Muscle layer of colon (tissue), 2 donors: Measurements from ENCODE around the gene STX8.

Source experiments
- H3K27ac ChIP-seq: one replicate; pipeline ENCODE4 v1.7.0; 2013; ENCODE audit warnings: low read depth, mild to moderate bottlenecking, low read length, moderate library complexity
- H3K27me3 ChIP-seq, 2 donors: one replicate each; pipeline ENCODE4 v1.7.0; 2013; ENCODE audit warnings: low read length in 2 of 2, mild to moderate bottlenecking in 2 of 2; ENCODE audit not compliant: insufficient read depth in 2 of 2, control insufficient read depth in 1 of 2
- H3K36me3 ChIP-seq: one replicate; pipeline ENCODE4 v1.7.0; 2013; ENCODE audit warnings: mild to moderate bottlenecking, low read length; ENCODE audit not compliant: insufficient read depth
- H3K4me1 ChIP-seq: one replicate; pipeline ENCODE4 v1.7.0; 2013; ENCODE audit warnings: mild to moderate bottlenecking, low read length; ENCODE audit not compliant: insufficient read depth
- H3K4me3 ChIP-seq, 2 donors: one replicate each; pipeline ENCODE4 v1.7.0; 2013; ENCODE audit warnings: low read length in 2 of 2, low read depth in 1 of 2, mild to moderate bottlenecking in 1 of 2, moderate library complexity in 1 of 2
- H3K9ac ChIP-seq: one replicate; pipeline ENCODE4 v1.7.0; 2013; ENCODE audit warnings: low read length
- H3K9me3 ChIP-seq: one replicate; pipeline ENCODE4 v1.7.0; 2013; ENCODE audit warnings: mild to moderate bottlenecking, low read length
- donor health status: abdominal sarcoma.
- donor health status: Adenocarcinoma of cecum.

Gene STX8

DNA sequence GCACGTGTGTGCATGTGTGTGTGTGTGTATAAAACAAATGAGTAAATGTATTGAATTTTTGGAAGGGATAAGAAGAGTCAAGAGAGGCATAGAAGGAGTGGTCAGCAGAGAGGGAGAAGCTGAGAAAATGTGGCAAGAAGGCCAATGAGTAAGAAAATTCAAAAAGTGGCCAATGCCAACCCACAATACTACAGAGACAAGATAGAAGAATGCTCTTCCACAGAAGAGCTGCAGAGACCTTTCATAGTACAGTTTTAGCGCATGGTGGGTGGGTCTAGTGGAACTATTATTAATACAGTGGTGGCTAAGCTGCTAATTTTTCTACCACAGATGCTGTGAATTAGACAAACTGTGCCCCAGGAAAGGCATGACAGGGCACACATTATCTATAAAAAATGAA is 320.8 kb downstream of the STX8 start:
- no peak overlapping the region for H3K9ac ChIP-seq
- H3K27ac ChIP-seq, result no peak overlapping the region
- no peaks in the 10 kb centered on the region for H3K27me3 ChIP-seq
- no peaks in the 10 kb centered on the region for H3K4me1 ChIP-seq
- no peaks in the 10 kb centered on the region for H3K36me3 ChIP-seq
- no peak overlapping the region for H3K4me3 ChIP-seq
- no peaks in the 10 kb centered on the region for H3K9me3 ChIP-seq

GRCh38 chr17:9253308-9253707 is 322.3 kb downstream of the STX8 start:
- H3K9me3 ChIP-seq, result no peaks in the 10 kb centered on the region
- H3K36me3 ChIP-seq, result no peaks in the 10 kb centered on the region
- no peak overlapping the region for H3K9ac ChIP-seq
- H3K4me1 ChIP-seq, result no peaks in the 10 kb centered on the region
- no peak overlapping the region for H3K27ac ChIP-seq
- no peak overlapping the region for H3K4me3 ChIP-seq
- no peaks in the 10 kb centered on the region for H3K27me3 ChIP-seq

- Histone ChIP-seq H3K36me3 (no peaks in the 10 kb centered on the region), H3K4me3 (no peak overlapping the region), H3K4me1 (no peaks in the 10 kb centered on the region), H3K27ac (no peak overlapping the region), H3K9me3 (no peaks in the 10 kb centered on the region), H3K27me3 (no peaks in the 10 kb centered on the region), H3K9ac (no peak overlapping the region)
Observed at GRCh38 chr17:9251273-9251672, 324.3 kb downstream of the STX8 start.

DNA sequence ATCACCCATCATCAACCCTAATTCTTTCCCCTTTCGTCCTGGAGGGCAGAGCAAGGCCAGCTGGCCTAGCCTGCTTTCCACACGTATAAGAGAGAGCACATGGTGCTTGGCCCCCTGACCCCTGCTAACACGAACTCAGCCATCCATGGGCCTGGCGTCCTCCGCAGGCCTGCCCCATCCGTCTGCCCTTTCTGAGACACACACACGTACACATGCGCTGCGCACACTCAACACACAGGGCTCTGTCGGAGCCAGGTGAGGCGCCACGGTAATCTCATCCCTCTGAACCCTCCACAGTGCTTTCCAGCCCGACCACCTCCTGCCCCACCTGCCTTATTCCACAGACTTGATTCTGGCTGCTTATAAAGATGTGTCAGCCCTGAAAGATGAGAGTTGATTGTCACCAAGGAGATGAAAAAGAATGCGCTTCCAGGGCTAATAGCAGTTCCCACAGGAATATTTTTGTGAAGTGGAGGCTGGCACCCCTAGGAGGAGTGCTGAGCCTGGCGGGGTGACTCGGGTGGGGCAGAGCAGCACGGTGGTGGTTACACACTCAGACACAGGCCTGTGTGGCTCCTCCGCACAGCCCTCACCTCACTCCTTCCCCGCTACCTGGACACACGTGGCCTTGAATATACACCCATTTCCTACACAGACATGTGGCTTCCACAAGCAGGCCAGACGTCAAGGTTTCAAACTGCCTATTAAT is 326.2 kb downstream of the STX8 start:
- no peaks in the 10 kb centered on the region for H3K27me3 ChIP-seq
- no peak overlapping the region for H3K27ac ChIP-seq
- no peak overlapping the region for H3K9ac ChIP-seq
- H3K36me3 ChIP-seq, result no peaks in the 10 kb centered on the region
- H3K9me3 ChIP-seq, result no peaks in the 10 kb centered on the region
- no peak overlapping the region for H3K4me3 ChIP-seq
- peaks cover 9% of the 10 kb centered on the region for H3K4me1 ChIP-seq

GRCh38 chr17:9247401-9247938 is 328.1 kb downstream of the STX8 start:
- no peaks in the 10 kb centered on the region for H3K9me3 ChIP-seq
- H3K27ac ChIP-seq, result no peak overlapping the region
- H3K27me3 ChIP-seq, result no peaks in the 10 kb centered on the region
- H3K4me3 ChIP-seq, result no peak overlapping the region
- H3K9ac ChIP-seq, result no peak overlapping the region
- H3K36me3 ChIP-seq, result no peaks in the 10 kb centered on the region
- peaks cover 26% of the 10 kb centered on the region for H3K4me1 ChIP-seq

- Histone ChIP-seq H3K36me3 (no peaks in the 10 kb centered on the region), H3K9ac (no peak overlapping the region), H3K4me3 (peak overlapping the region in 1 of 2 donors; percentile 18), H3K4me1 (peaks cover 51% of the 10 kb centered on the region), H3K27ac (peak overlapping the region; percentile 72), H3K27me3 (no peaks in the 10 kb centered on the region), H3K9me3 (no peaks in the 10 kb centered on the region)
Observed at GRCh38 chr17:9244066-9245052, 331.3 kb downstream of the STX8 start.

- Histone ChIP-seq H3K27me3 (no peaks in the 10 kb centered on the region), H3K27ac (peak overlapping the region; percentile 94), H3K36me3 (no peaks in the 10 kb centered on the region), H3K9ac (no peak overlapping the region), H3K4me1 (peaks cover 60% of the 10 kb centered on the region), H3K9me3 (no peaks in the 10 kb centered on the region), H3K4me3 (no peak overlapping the region)
Observed at GRCh38 chr17:9242983-9243382, 332.6 kb downstream of the STX8 start.

DNA sequence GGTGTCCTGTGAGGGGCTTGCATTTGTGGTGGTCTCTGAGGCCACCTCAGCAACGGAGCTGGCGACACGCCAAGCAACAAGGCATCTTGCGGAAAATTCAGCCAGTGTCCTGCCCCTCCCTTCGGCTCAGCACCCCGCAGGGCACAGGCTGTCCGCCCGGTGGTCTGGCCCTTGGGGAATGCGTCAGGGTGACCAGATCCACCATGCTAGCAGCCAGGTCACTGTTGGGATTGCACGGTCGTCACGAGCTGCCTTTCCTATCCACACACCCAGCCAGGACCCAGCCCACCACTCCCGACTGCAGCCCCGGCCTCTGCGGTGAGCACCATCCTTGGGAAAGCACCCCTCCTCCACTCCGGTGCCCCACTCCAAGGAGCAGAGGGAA is 333.1 kb downstream of the STX8 start:
- peak overlapping the region; percentile 94 for H3K27ac ChIP-seq
- H3K4me1 ChIP-seq, result peaks cover 60% of the 10 kb centered on the region
- no peaks in the 10 kb centered on the region for H3K27me3 ChIP-seq

DNA sequence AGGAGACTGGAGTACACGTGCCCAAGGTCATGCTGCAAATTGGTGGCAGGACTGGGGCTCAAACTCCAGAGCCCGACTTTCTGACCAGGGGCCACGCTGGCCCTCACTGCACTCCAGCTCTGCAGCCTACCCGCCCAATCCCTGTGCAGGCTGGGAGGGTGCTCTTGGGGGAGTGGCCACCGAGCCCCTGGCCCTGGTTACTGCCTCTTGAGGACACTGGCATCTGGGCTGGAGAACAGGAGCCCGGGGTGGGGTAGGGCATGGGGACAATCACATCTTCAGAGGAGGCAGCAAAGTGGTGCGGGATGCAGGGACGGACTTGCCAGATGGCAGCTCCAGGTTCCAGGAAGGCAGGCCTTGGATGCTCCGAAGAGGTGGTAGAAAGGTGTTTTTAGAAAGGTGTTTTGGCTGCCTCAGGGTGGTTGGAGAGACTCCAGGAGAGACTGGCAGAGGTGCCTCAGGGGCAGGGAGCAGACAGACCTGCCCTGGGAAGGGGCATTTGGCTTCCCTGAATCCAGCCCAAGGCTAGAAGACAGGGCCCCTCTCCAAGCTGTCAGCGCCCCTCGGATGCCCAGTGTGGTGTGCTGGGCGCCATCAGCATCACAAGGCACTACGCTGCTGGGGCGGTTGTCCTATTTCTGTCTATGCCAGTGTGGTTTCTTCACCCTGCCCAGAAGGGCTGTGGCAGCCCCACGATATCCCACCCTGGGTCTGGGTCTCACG is 333.7 kb downstream of the STX8 start:
- peak overlapping the region in 1 of 2 donors; percentile 4 for H3K4me3 ChIP-seq
- H3K27ac ChIP-seq, result peak overlapping the region; percentile 94
- H3K9ac ChIP-seq, result no peak overlapping the region
- peaks cover 60% of the 10 kb centered on the region for H3K4me1 ChIP-seq
- no peaks in the 10 kb centered on the region for H3K27me3 ChIP-seq
- no peaks in the 10 kb centered on the region for H3K36me3 ChIP-seq
- no peaks in the 10 kb centered on the region for H3K9me3 ChIP-seq

More for the DNA sequence above, 333.1 kb downstream of the STX8 start:
- H3K36me3 ChIP-seq, result no peaks in the 10 kb centered on the region
- no peaks in the 10 kb centered on the region for H3K9me3 ChIP-seq
- H3K4me3 ChIP-seq, result no peak overlapping the region
- H3K9ac ChIP-seq, result no peak overlapping the region

DNA sequence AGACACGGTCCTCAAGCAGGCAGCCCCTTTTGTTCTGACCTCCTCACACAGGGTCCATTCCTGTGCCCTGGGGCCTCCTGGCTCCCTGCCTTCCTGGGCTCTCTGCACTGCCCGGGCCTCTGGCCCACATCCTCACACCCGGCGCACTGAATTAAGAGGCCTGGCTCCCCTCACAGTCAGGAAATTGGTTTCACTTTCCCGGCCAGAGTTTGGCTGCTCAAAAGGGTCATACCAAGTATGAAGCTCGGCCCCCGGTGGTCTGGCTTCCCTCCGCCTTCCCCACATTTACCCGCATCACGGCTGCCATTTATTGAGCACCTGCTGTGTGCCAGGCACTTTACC is 334.3 kb downstream of the STX8 start:
- Histone ChIP-seq H3K27ac (peak overlapping the region; percentile 94), H3K9ac (peak overlapping the region; percentile 38), H3K4me1 (peaks cover 60% of the 10 kb centered on the region), H3K27me3 (no peaks in the 10 kb centered on the region), H3K9me3 (no peaks in the 10 kb centered on the region), H3K36me3 (no peaks in the 10 kb centered on the region), H3K4me3 (peak overlapping the region in 1 of 2 donors; percentile 4)
